Stimulated activated CD4-positive, alpha-beta T cell treated with anti-CD3 and anti-CD28 coated beads, Interleukin-1b, Interleukin-23, amount 100 ng/mL, for 4 hours (primary cell): Measurements from ENCODE around the gene CEP85.

Experiments
- DNase-seq, 2 donors: peaks; one replicate each; pipeline ENCODE4 v3.0.0-alpha.2; 2020; ENCODE audit warnings: low read depth in 2 of 2

Gene CEP85

GRCh38 chr1:26278303-26278702, 44.3 kb downstream of the CEP85 start:
- DNase-seq = no peak

- peak in 1 of 2 donors; percentile 48 for DNase-seq
These were observed 44.9 kb downstream of the CEP85 start for GRCh38 chr1:26278724-26279455.

- peak; percentile 75 to 81 for DNase-seq
These were observed 45.7 kb downstream of the CEP85 start, which contains the start of gene SH3BGRL3 for GRCh38 chr1:26279456-26280332. TSS of gene SH3BGRL3 (plus strand) at chr1:26280086. CDS start at chr1:26280156, 70 bp downstream.

GRCh38 chr1:26280333-26281042, 46.5 kb downstream of the CEP85 start:
- no peak for DNase-seq

GRCh38 chr1:26281091-26281958, 47.3 kb downstream of the CEP85 start:
- DNase-seq = no peak

GRCh38 chr1:26281971-26282370, 48.0 kb downstream of the CEP85 start:
- DNase-seq = no peak

GRCh38 chr1:26282401-26282918, 48.5 kb downstream of the CEP85 start:
- no peak for DNase-seq

- DNase-seq = no peak
These were observed 49.4 kb downstream of the CEP85 start for GRCh38 chr1:26283279-26283853.

- DNase-seq = no peak
These were observed 50.0 kb downstream of the CEP85 start for GRCh38 chr1:26283871-26284596.

- peak; percentile 86 to 97 for DNase-seq
These were observed 50.8 kb downstream of the CEP85 start for GRCh38 chr1:26284597-26285347.

GRCh38 chr1:26285366-26286063, 51.5 kb downstream of the CEP85 start:
- no peak for DNase-seq

- no peak for DNase-seq
These were observed 52.0 kb downstream of the CEP85 start for GRCh38 chr1:26286064-26286416.

GRCh38 chr1:26287033-26287711, 53.2 kb downstream of the CEP85 start:
- no peak for DNase-seq

- no peak for DNase-seq
These were observed 53.8 kb downstream of the CEP85 start for GRCh38 chr1:26287811-26288210.

GRCh38 chr1:26288311-26288941, 54.4 kb downstream of the CEP85 start:
- DNase-seq = peak; percentile 55 to 60

- no peak for DNase-seq
These were observed 55.4 kb downstream of the CEP85 start for GRCh38 chr1:26289158-26290059.
